ENCODE results near the gene NBEA. TPM values are rescaled to one million over a fixed set of nuclear protein-coding genes. Genes with fewer than 3 reads are reported as not detected.
"Not testable (repeated sequence)": the region's sequence is repeated elsewhere in the genome, so short reads cannot be mapped to it uniquely, and the experiment has no call there.

NBEA gene
- total and polyA plus RNA-seq, 2 experiments from 2014 or later = 2.6 to 12.3 TPM

GRCh38 chr13:34967851-34968562 lies 25.9 kb downstream of the NBEA start:
- no peaks in the 10 kb centered on the region for H3K4me1 ChIP-seq (ENCODE audit: insufficient read depth)
- no peak for TF ChIP-seq CTCF (IDR thresholded peaks at IDR 0.05; ENCODE audit: poor library complexity)
- no peak for TF ChIP-seq EZH2 (IDR thresholded peaks at IDR 0.05; ENCODE audit: borderline replicate concordance)
- TF ChIP-seq EZH2phosphoT487 (IDR thresholded peaks at IDR 0.05; ENCODE audit: low read depth, severe bottlenecking, unreplicated experiment) = no peak
- H3K9me2 ChIP-seq (replicated peaks; ENCODE audit: insufficient read depth) = no peaks in the 10 kb centered on the region
- H3K79me2 ChIP-seq = peaks cover 7% of the 10 kb centered on the region
- H3K4me2 ChIP-seq = no peak overlapping the region
- H3K36me3 ChIP-seq (replicated peaks; ENCODE audit: insufficient read depth, low read depth) = no peaks in the 10 kb centered on the region
- no peak overlapping the region for H3K27ac ChIP-seq
- no peak for DNase-seq (ENCODE audit: low spot score)
- H3K27me3 ChIP-seq = no peaks in the 10 kb centered on the region
- no peak overlapping the region for H3K4me3 ChIP-seq
- no peak overlapping the region for H2AFZ ChIP-seq
- no peaks in the 10 kb centered on the region for H3K9me3 ChIP-seq (ENCODE audit: low read depth)
- 65% methylated on average over 3 of the region's 3 CpGs for WGBS (ENCODE audit: low lambda C conversion rate, missing lambda C conversion rate)
- H4K20me1 ChIP-seq (ENCODE audit: insufficient read depth, poor library complexity, severe bottlenecking) = no peaks in the 10 kb centered on the region

- DNase-seq (ENCODE audit: low spot score); H3K27me3 ChIP-seq; H3K79me2 ChIP-seq; H3K36me3 ChIP-seq (replicated peaks; ENCODE audit: insufficient read depth, low read depth); H2AFZ ChIP-seq; H4K20me1 ChIP-seq (ENCODE audit: insufficient read depth, poor library complexity, severe bottlenecking); H3K9me3 ChIP-seq (ENCODE audit: low read depth); H3K4me2 ChIP-seq; H3K27ac ChIP-seq; H3K4me1 ChIP-seq (ENCODE audit: insufficient read depth); H3K9me2 ChIP-seq (replicated peaks; ENCODE audit: insufficient read depth); H3K4me3 ChIP-seq: not testable (repeated sequence)
- WGBS (ENCODE audit: low lambda C conversion rate, missing lambda C conversion rate) = 95% methylated on average over 2 of the region's 2 CpGs
These were observed 27.5 kb downstream of the NBEA start for GRCh38 chr13:34969539-34969938.

GRCh38 chr13:34970961-34971360 lies 28.9 kb downstream of the NBEA start:
- H3K27ac ChIP-seq = no peak overlapping the region
- no peak for TF ChIP-seq CTCF (IDR thresholded peaks at IDR 0.05; ENCODE audit: poor library complexity)
- no peak for TF ChIP-seq EZH2phosphoT487 (IDR thresholded peaks at IDR 0.05; ENCODE audit: low read depth, severe bottlenecking, unreplicated experiment)
- TF ChIP-seq EZH2 (IDR thresholded peaks at IDR 0.05; ENCODE audit: borderline replicate concordance) = no peak
- H2AFZ ChIP-seq = no peak overlapping the region
- H3K36me3 ChIP-seq (replicated peaks; ENCODE audit: insufficient read depth, low read depth) = no peaks in the 10 kb centered on the region
- H4K20me1 ChIP-seq (ENCODE audit: insufficient read depth, poor library complexity, severe bottlenecking) = no peaks in the 10 kb centered on the region
- H3K79me2 ChIP-seq = peaks cover 7% of the 10 kb centered on the region
- H3K9me3 ChIP-seq (ENCODE audit: low read depth) = no peaks in the 10 kb centered on the region
- H3K4me3 ChIP-seq = no peak overlapping the region
- H3K9me2 ChIP-seq (replicated peaks; ENCODE audit: insufficient read depth) = no peaks in the 10 kb centered on the region
- no peak for DNase-seq (ENCODE audit: low spot score)
- no peaks in the 10 kb centered on the region for H3K27me3 ChIP-seq
- 0% methylated on average over 1 of the region's 1 CpG for WGBS (ENCODE audit: low lambda C conversion rate, missing lambda C conversion rate)
- no peaks in the 10 kb centered on the region for H3K4me1 ChIP-seq (ENCODE audit: insufficient read depth)
- no peak overlapping the region for H3K4me2 ChIP-seq

- no peak overlapping the region for H3K27ac ChIP-seq
- H3K4me3 ChIP-seq = no peak overlapping the region
- no peak overlapping the region for H3K4me2 ChIP-seq
- H3K27me3 ChIP-seq = no peaks in the 10 kb centered on the region
- no peaks in the 10 kb centered on the region for H3K4me1 ChIP-seq (ENCODE audit: insufficient read depth)
- no peaks in the 10 kb centered on the region for H4K20me1 ChIP-seq (ENCODE audit: insufficient read depth, poor library complexity, severe bottlenecking)
- no peaks in the 10 kb centered on the region for H3K9me2 ChIP-seq (replicated peaks; ENCODE audit: insufficient read depth)
- H2AFZ ChIP-seq = no peak overlapping the region
- no peak for TF ChIP-seq EZH2phosphoT487 (IDR thresholded peaks at IDR 0.05; ENCODE audit: low read depth, severe bottlenecking, unreplicated experiment)
- no peaks in the 10 kb centered on the region for H3K9me3 ChIP-seq (ENCODE audit: low read depth)
- no peak for DNase-seq (ENCODE audit: low spot score)
- WGBS (ENCODE audit: low lambda C conversion rate, missing lambda C conversion rate) = 92% methylated on average over 2 of the region's 2 CpGs
- H3K36me3 ChIP-seq (replicated peaks; ENCODE audit: insufficient read depth, low read depth) = no peaks in the 10 kb centered on the region
- peaks cover 7% of the 10 kb centered on the region for H3K79me2 ChIP-seq
These were observed 29.4 kb downstream of the NBEA start for GRCh38 chr13:34971473-34971872.

GRCh38 chr13:34985199-34985598 lies 43.1 kb downstream of the NBEA start:
- not testable (repeated sequence) for H2AFZ ChIP-seq; H3K9me3 ChIP-seq (ENCODE audit: low read depth); DNase-seq (ENCODE audit: low spot score); H3K36me3 ChIP-seq (replicated peaks; ENCODE audit: insufficient read depth, low read depth); H3K4me3 ChIP-seq; H3K27ac ChIP-seq; H3K4me1 ChIP-seq (ENCODE audit: insufficient read depth); H4K20me1 ChIP-seq (ENCODE audit: insufficient read depth, poor library complexity, severe bottlenecking); H3K4me2 ChIP-seq; H3K9me2 ChIP-seq (replicated peaks; ENCODE audit: insufficient read depth); H3K27me3 ChIP-seq; H3K79me2 ChIP-seq
- 86% methylated on average over 5 of the region's 5 CpGs for WGBS (ENCODE audit: low lambda C conversion rate, missing lambda C conversion rate)

All from hepatocyte (in vitro differentiated cells).